ENCODE results near the gene MRPS12.
"Not testable (repeated sequence)": the region's sequence is repeated elsewhere in the genome, so short reads cannot be mapped to it uniquely, and the experiment has no call there.

- TF ChIP-seq MXI1 (IDR thresholded peaks at IDR 0.05; ENCODE audit: borderline replicate concordance, low read depth, low read length); POLR2A (IDR thresholded peaks at IDR 0.05; ENCODE audit: low read depth, low read length); CTCF (conservative IDR thresholded peaks at IDR 0.05; ENCODE audit: low read depth, low read length); RAD21 (IDR thresholded peaks at IDR 0.05; ENCODE audit: low read length); MAZ (IDR thresholded peaks at IDR 0.05; ENCODE audit: borderline replicate concordance, low read depth, low read length); SMC3 (IDR thresholded peaks at IDR 0.05; ENCODE audit: low read depth, low read length): not testable (repeated sequence)
Observed at GRCh38 chr19:38966149-38966548, 35.4 kb downstream of the MRPS12 start.
